HG02852 (cell line): ENCODE measurements around the gene BTBD9.
A peak's percentile ranks its signal among the peaks of the same experiment; 100 is the strongest.

Source experiments
- ATAC-seq: cut with Tn5 transposase; IDR thresholded peaks from one replicate; pipeline ENCODE4 v1.9.1; 2021; ENCODE audit warnings: mild to moderate bottlenecking, moderate library complexity; ENCODE audit not compliant: unreplicated experiment

Gene BTBD9

DNA sequence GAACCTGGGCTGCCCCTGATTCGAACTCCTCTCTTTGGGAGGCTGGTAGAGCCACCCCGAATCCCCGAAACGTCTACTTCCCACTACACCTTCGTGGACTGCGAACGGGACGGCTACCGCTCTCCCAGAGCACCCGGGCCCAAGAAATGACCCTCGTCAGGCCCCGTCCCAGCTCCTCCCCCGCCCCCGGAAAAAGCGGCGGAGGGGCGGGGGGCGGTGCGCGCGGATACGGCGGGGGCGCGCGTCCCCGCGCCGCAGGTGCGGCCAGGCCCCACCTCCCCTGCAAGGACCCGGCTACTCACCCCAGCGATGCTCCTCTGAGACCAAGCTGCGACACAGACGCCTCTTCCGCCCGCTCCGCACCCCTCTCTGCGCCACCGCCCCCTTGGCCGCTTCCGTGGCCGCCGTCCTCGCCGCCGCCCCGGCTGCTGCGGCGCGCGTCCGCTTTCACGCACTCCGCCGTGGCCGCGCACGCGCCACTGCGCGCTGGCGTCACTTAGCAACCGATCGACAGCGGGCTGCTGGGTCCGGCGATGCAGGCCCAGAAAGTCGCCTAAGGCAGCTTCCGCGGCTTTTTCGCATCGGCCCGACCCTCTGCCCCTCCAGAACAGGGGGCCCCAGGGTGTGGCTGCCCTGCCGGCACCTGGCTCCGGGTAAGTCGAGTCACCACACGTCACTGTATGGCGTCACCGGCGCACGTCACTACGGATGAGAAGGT is at the start of gene BTBD9:
BTBD9 (minus strand) TSS at position 432 of the 718 bp plus-strand sequence.
- peak; percentile 74 for ATAC-seq

GRCh38 chr6:38688579-38689087 is 48.9 kb upstream of the BTBD9 start:
- ATAC-seq: no peak

- ATAC-seq: no peak
These were observed 47.8 kb upstream of the BTBD9 start for GRCh38 chr6:38687549-38687948.

GRCh38 chr6:38687043-38687353 is 47.3 kb upstream of the BTBD9 start:
- ATAC-seq: no peak

DNA sequence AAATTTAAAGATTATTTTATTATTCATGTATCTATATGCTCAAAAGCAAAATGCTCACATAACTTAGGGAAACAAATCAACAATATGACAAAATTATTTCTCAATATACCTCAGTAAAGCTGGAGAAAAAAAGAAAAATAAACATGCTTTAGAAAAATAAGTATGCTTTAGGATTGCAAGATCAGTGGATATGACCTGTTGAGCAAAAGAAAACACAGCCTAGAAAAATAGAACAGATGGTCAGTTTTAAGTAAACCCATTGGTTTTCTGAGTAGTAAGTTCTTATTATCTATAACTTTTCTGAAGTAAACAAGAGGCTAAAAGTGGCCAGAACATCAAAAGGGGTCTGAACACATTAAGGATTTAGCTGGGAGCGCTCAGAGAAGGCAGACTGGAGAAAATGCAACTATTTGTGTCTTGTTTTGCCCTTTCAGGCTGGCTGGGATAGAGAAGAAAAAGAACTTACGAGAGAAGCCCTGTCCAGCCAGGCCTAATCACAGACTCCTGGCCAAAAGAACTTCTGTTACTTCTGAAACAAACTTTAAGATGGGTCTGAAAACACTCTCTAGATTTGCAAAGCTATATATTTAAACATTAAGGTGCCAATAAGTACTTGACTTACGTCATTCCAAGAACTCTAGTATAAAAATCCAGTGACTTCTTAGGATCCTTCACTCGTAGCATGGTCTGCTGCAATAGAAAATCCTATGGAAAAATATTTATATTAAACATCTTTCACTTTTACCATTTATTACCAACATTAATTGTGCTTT is 46.7 kb upstream of the BTBD9 start:
- ATAC-seq: no peak

GRCh38 chr6:38684904-38685303 is 45.2 kb upstream of the BTBD9 start:
- no peak for ATAC-seq

- ATAC-seq: no peak
These were observed 44.5 kb upstream of the BTBD9 start for GRCh38 chr6:38684237-38684636.

DNA sequence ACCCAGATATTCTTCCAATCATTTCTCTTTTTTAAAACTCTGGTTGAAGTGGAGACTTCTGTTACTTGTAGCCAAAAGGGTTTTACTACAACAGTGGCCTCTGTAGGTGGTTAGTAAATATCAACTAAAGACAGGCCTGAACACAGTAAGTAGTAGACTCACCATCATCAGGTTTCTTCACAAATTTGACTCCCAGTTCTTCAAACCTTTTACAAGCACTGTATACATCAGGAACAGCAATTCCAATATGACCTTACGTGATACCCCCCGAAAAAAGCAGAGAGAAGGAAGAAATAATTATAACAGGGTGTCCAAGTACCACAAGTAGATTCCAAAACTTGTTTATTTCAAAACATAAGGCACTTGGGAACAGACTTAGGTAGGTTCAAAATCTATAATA is 42.1 kb upstream of the BTBD9 start:
- no peak for ATAC-seq

GRCh38 chr6:38679668-38680067 is 39.9 kb upstream of the BTBD9 start:
- ATAC-seq: no peak

DNA sequence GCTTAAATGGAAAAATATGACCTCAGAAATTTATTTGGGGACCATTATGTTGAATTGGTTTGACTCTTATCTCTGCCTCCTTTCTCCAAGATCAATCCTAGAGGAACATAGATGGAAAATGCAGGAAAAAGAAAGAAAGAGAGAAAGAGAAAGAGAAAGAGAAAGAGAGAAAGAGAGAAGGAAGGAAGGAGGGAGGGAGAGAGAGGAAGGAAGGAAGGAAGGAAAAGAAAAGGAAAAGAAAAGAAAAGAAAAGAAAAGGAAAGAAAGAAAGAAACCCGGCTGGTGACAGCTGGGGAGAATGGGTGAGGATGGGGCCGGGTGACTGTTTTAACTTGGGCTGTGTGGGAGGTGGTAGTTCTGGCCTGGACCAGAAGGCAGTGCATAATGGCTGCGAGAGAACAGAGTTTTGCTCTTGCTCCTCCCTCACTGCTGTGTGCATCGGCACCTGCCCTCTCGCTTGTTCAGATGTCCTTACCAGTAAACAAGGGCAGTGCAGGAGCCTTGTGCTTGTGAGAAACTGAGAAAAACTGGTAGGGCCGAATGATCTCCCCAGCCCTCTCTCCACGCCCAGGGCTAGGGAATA is 38.5 kb upstream of the BTBD9 start:
- no peak for ATAC-seq

- ATAC-seq: no peak
These were observed 37.3 kb upstream of the BTBD9 start for GRCh38 chr6:38676974-38677544.

- ATAC-seq: no peak
These were observed 36.7 kb upstream of the BTBD9 start for GRCh38 chr6:38676236-38676973.

- ATAC-seq: no peak
These were observed 33.9 kb upstream of the BTBD9 start for GRCh38 chr6:38673397-38674165.

DNA sequence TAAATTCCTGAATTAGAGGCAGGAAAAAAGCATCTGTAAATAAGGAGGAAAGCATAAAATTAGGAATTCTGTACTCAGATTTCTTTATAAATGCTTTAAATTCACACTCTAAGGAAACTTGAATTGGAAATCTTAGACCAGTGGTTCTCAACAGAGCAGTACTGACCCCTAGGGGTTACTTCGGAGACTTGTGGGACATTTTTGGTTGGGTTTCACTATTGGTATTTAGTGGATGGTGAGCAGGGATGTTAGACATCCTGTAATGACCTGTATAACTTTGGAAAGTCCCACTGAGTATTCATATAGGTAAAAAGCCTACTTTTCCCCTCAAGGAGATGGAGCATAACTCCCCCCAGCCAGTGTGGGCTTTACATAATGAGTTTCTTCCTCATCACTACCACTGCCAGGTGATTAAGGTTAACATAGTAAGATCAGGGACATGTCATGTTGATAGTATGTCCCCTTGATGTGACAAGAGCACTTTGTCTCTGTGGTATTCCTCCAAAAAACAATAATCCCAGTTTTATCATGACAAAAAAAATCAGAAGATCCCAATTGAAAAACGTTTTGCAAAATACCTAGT is 32.2 kb upstream of the BTBD9 start:
- peak; percentile 76 for ATAC-seq

GRCh38 chr6:38658418-38659167 is 18.9 kb upstream of the BTBD9 start:
- ATAC-seq: no peak

GRCh38 chr6:38656896-38657295 is 17.2 kb upstream of the BTBD9 start:
- no peak for ATAC-seq

GRCh38 chr6:38654263-38654662 is 14.5 kb upstream of the BTBD9 start:
- ATAC-seq: no peak

DNA sequence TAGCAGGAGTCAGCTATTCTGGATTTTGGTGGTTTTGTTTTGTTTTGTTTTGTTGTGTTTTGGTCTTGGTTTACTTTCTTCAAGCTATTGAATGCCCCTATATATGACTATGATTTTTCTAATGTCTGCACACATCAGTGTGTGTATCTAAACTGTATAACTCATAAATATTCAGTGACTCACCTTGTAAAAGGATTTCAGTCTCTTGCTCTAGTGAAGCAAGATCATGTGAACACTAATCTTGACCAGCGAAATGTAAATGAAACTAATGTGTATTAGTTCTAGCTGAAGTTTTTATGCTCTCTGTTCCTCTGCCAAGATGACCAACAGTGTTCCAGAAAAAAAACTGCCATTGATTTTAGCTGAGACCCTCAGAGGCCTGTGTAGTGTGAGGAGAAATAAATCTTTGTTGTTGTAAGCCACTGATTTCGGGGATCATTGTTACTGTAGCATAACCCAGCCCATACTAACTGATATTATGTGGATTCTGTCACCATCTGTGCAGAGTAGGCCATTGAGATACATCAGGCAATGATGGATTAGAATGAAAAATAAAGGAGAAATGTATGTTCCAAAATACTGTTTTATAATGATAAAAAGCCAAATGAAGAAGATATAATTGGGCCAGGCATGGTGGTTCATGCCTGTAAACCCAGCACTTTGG is 11.5 kb upstream of the BTBD9 start:
- no peak for ATAC-seq
